Astrocyte (in vitro differentiated cells and primary cell): Measurements from ENCODE around the gene BRMS1. TPM values are rescaled to one million over a fixed set of nuclear protein-coding genes. Genes with fewer than 3 reads are reported as not detected.

Source experiments
- DNase-seq: peaks from one replicate; pipeline ENCODE4 v3.0.0-alpha.2; 2010; ENCODE audit warnings: low read depth
- FAIRE-seq: peaks from 2 replicates; lab custom pipeline; 2011; peaks lifted over from hg19 to GRCh38; lab: Jason Lieb, UNC
- H2AFZ ChIP-seq: 2 replicates; pipeline ENCODE4 v1.6.0; 2012; ENCODE audit warnings: low read depth, low read length, inconsistent platforms
- H3K27ac ChIP-seq: 2 replicates; pipeline ENCODE4 v1.5.1; 2011; ENCODE audit warnings: low read depth, low read length, inconsistent platforms
- H3K27me3 ChIP-seq: 2 replicates; pipeline ENCODE4 v1.6.0; 2011; ENCODE audit warnings: low read length, inconsistent platforms; ENCODE audit not compliant: insufficient read depth
- H3K36me3 ChIP-seq: 2 replicates; pipeline ENCODE4 v1.5.1; 2011; ENCODE audit warnings: low read length, inconsistent platforms; ENCODE audit not compliant: insufficient read depth
- H3K4me1 ChIP-seq: 2 replicates; pipeline ENCODE4 v1.5.1; 2011; ENCODE audit warnings: low read length, inconsistent platforms; ENCODE audit not compliant: insufficient read depth
- H3K4me2 ChIP-seq: 2 replicates; pipeline ENCODE4 v1.6.0; 2012; ENCODE audit warnings: low read length, inconsistent platforms
- H3K4me3 ChIP-seq: 2 replicates; pipeline ENCODE4 v1.5.1; 2011; ENCODE audit warnings: low read depth, mild to moderate bottlenecking, low read length, inconsistent platforms; ENCODE audit not compliant: insufficient read depth
- H3K79me2 ChIP-seq: 2 replicates; pipeline ENCODE4 v1.6.0; 2012; ENCODE audit warnings: mild to moderate bottlenecking, low read length, inconsistent platforms; ENCODE audit not compliant: insufficient read depth
- H3K9ac ChIP-seq: 2 replicates; pipeline ENCODE4 v1.6.0; 2012; ENCODE audit warnings: mild to moderate bottlenecking, low read length, inconsistent platforms
- H3K9me3 ChIP-seq: 2 replicates; pipeline ENCODE4 v1.5.1; 2012; ENCODE audit warnings: low read depth, mild to moderate bottlenecking, low read length, inconsistent platforms; ENCODE audit not compliant: insufficient read depth
- H4K20me1 ChIP-seq: 2 replicates; pipeline ENCODE4 v1.6.0; 2012; ENCODE audit warnings: low read length, inconsistent platforms; ENCODE audit not compliant: insufficient read depth
- H3K27ac Mint-ChIP-seq: one replicate; pipeline ENCODE4 v1.8.0; 2021; ENCODE audit warnings: mild to moderate bottlenecking, mixed read lengths; ENCODE audit not compliant: unreplicated experiment
- H3K27me3 Mint-ChIP-seq: one replicate; pipeline ENCODE4 v1.8.0; 2021; ENCODE audit warnings: low read depth, mixed read lengths; ENCODE audit not compliant: unreplicated experiment
- H3K36me3 Mint-ChIP-seq: one replicate; pipeline ENCODE4 v1.8.0; 2021; ENCODE audit warnings: low read depth, mixed read lengths; ENCODE audit not compliant: unreplicated experiment
- H3K4me1 Mint-ChIP-seq: one replicate; pipeline ENCODE4 v1.8.0; 2021; ENCODE audit warnings: low read depth, mixed read lengths; ENCODE audit not compliant: unreplicated experiment
- H3K4me3 Mint-ChIP-seq: one replicate; pipeline ENCODE4 v1.8.0; 2021; ENCODE audit warnings: mild to moderate bottlenecking, moderate library complexity, mixed read lengths; ENCODE audit not compliant: unreplicated experiment
- H3K9me3 Mint-ChIP-seq: one replicate; pipeline ENCODE4 v1.8.0; 2021; ENCODE audit warnings: mild to moderate bottlenecking, mixed read lengths; ENCODE audit not compliant: unreplicated experiment
- CTCF ChIP-seq: IDR thresholded peaks from 2 replicates; pipeline ENCODE4 v1.5.1; 2011; ENCODE audit warnings: low read depth, mild to moderate bottlenecking, inconsistent platforms, low read length, moderate library complexity; ENCODE audit not compliant: insufficient read depth
- EZH2 ChIP-seq: IDR thresholded peaks from 2 replicates; pipeline ENCODE4 v1.6.1; 2012; ENCODE audit warnings: mild to moderate bottlenecking, low read length, inconsistent platforms; ENCODE audit not compliant: insufficient read depth
- total RNA-seq: library from RNA; stranded (reverse); gene quantifications from 2 replicates; pipeline ENCODE4 v1.2.1, GENCODE V29; 2021

The BRMS1 gene
- total RNA-seq, 1 donor from 2014 or later, result 47.8 TPM

GRCh38 chr11:66391322-66391721 is 46.4 kb upstream of the BRMS1 start:
- no peaks in the 10 kb centered on the region for H4K20me1 ChIP-seq

GRCh38 chr11:66388780-66389386 is 44.0 kb upstream of the BRMS1 start:
- H3K9me3 ChIP-seq, result no peaks in the 10 kb centered on the region
- H3K27ac ChIP-seq, result no peak overlapping the region
- H3K27me3 Mint-ChIP-seq, result peaks cover 9% of the 10 kb centered on the region
- no peaks in the 10 kb centered on the region for H3K4me1 ChIP-seq
- no peaks in the 10 kb centered on the region for H4K20me1 ChIP-seq
- no peak overlapping the region for H2AFZ ChIP-seq
- FAIRE-seq, result no peak
- H3K4me2 ChIP-seq, result no peak overlapping the region
- H3K79me2 ChIP-seq, result no peaks in the 10 kb centered on the region
- peak; percentile 35 for DNase-seq
- H3K27me3 ChIP-seq, result peaks cover 8% of the 10 kb centered on the region
- no peak overlapping the region for H3K4me3 ChIP-seq
- no peaks in the 10 kb centered on the region for H3K36me3 Mint-ChIP-seq
- H3K9ac ChIP-seq, result no peak overlapping the region
- H3K4me1 Mint-ChIP-seq, result no peaks in the 10 kb centered on the region
- H3K27ac Mint-ChIP-seq, result no peak overlapping the region
- TF ChIP-seq CTCF (peak; percentile 73), EZH2 (no peak)
- H3K9me3 Mint-ChIP-seq, result peaks cover under 1% of the 10 kb centered on the region
- H3K4me3 Mint-ChIP-seq, result no peak overlapping the region
- no peaks in the 10 kb centered on the region for H3K36me3 ChIP-seq

More at GRCh38 chr11:66391322-66391721, 46.4 kb upstream of the BRMS1 start:
- no peaks in the 10 kb centered on the region for H3K79me2 ChIP-seq
- no peaks in the 10 kb centered on the region for H3K36me3 Mint-ChIP-seq
- peaks cover 6% of the 10 kb centered on the region for H3K9me3 Mint-ChIP-seq
- no peak overlapping the region for H2AFZ ChIP-seq
- H3K4me3 ChIP-seq, result no peak overlapping the region
- H3K9me3 ChIP-seq, result no peaks in the 10 kb centered on the region
- no peak for TF ChIP-seq CTCF
- TF ChIP-seq EZH2, result no peak
- no peak overlapping the region for H3K4me3 Mint-ChIP-seq
- peaks cover 14% of the 10 kb centered on the region for H3K27me3 Mint-ChIP-seq
- FAIRE-seq (no peak), DNase-seq (no peak)
- H3K4me1 Mint-ChIP-seq, result no peaks in the 10 kb centered on the region
- H3K4me2 ChIP-seq, result no peak overlapping the region
- H3K4me1 ChIP-seq, result no peaks in the 10 kb centered on the region
- no peak overlapping the region for H3K27ac Mint-ChIP-seq
- no peak overlapping the region for H3K9ac ChIP-seq
- H3K27ac ChIP-seq, result no peak overlapping the region
- no peaks in the 10 kb centered on the region for H3K36me3 ChIP-seq
- peaks cover 8% of the 10 kb centered on the region for H3K27me3 ChIP-seq
